ENCODE measurements around the gene NUCKS1.

The NUCKS1 gene

DNA sequence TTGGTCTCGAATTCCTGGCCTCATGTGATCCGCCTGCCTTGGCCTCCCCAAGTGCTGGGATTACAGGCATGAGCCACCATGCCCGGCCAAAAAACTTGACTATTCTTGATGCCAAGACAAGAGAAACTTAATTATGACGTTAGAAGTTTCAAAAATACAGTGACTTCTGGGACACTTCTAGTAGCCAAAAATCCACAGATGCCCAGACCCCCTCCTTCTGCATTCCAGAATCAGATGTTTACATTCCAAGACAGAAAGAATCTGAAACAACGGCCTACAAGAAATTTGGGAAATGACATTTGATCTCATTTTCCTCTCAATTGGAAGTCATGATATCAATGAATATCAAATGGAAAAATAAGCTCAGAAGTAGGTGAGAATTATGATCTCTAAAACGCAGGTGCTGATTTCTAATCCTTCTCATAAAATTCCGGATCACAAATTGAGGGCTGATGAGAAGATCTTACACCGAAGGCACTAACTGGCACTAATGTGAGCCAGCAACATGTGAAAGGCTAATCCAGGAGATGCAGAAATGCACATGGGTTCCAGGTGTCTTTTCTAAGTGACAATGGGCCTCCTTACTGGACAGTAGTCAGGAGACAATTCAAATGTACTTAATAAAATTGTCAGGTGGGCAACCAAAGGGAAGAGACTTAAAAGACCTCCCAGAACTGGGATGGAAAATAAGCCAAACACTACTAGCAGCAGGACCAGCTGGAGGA lies 19.8 kb upstream of the NUCKS1 start:
- DNase-seq: no peak

DNA sequence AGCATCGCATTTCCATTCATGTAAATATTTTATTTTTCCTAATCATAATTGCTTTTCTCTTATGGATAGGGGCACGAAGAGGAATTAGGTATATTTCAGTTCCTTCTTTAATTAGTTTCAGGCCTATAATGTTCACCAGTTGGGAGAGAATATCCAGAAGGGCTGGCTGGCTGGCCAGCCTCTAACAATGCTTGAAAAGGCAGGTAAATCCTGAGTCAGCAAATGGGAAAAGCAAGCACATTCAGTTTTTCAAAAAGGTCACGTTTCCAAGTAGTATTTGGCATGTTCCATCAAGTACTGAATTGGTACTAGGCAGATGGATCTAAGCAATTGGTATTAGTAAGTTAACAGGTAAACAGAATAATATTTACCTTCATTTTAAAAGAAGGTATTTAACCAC lies 17.3 kb upstream of the NUCKS1 start:
- DNase-seq: no peak

GRCh38 chr1:205766570-205766969 lies 16.6 kb upstream of the NUCKS1 start:
- DNase-seq: no peak

DNA sequence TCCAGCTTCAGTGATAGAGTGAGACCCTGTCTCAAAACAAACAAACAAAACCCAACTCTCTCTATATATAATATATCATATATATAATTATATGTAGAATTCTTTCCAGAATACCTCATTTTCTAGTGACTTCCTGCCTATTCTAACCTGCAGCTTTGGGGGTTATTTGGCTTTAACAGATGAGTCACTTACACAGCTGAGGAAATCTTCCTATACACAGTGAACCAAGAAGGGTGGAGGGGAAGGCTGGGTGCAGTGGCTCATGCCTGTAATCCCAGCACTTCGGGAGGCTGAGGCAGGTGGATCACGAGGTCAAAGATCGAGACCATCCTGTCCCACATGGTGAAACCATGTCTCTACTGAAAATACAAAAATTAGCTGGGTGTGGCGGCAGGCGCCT lies 16.1 kb upstream of the NUCKS1 start:
- DNase-seq: no peak

- no peak for DNase-seq
These were observed 14.6 kb upstream of the NUCKS1 start for GRCh38 chr1:205764578-205764977.

DNA sequence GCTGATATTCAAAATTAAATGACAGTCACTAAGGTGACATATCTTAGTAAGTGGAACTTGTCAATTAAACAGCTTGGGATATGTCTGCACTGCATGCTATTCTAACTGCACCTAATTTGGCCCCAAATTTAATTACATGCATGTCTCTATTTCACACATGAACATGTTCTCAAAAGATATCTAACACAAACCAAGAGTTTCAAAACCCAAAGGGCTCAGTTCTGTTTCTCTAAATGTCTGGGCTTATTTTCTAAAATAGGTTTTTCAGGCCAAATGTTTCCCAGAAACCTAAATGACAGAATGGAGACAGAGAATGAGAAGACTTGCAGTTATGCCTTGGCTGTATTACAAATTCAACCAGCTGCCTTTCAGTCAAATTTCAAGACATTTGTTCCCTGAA lies 14.0 kb upstream of the NUCKS1 start:
- DNase-seq: no peak

DNA sequence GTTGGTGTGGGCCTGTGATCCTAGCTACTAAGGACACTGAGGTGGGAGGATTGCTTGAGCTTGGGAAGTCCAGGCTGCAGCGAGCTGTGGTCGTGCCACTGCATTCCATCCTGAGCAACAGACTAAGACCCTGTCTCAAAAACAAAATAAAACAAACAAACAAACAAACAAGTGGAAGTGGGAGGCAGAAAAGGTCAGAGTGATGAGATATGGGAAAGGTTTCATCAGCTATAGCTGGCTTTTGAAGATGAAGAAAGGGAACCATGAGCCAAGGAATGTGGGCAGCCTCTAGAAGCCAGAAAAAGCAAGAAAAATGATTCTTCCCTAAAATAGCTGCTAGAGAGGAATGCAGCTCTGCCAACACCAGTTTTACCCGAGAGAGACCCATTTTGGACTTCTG lies 10.6 kb upstream of the NUCKS1 start:
- DNase-seq: no peak

GRCh38 chr1:205756552-205756951 lies 6.6 kb upstream of the NUCKS1 start:
- no peak for DNase-seq

GRCh38 chr1:205754857-205755256 lies 4.9 kb upstream of the NUCKS1 start:
- DNase-seq: no peak

GRCh38 chr1:205751036-205751651 lies 1.2 kb upstream of the NUCKS1 start:
- no peak for DNase-seq

DNA sequence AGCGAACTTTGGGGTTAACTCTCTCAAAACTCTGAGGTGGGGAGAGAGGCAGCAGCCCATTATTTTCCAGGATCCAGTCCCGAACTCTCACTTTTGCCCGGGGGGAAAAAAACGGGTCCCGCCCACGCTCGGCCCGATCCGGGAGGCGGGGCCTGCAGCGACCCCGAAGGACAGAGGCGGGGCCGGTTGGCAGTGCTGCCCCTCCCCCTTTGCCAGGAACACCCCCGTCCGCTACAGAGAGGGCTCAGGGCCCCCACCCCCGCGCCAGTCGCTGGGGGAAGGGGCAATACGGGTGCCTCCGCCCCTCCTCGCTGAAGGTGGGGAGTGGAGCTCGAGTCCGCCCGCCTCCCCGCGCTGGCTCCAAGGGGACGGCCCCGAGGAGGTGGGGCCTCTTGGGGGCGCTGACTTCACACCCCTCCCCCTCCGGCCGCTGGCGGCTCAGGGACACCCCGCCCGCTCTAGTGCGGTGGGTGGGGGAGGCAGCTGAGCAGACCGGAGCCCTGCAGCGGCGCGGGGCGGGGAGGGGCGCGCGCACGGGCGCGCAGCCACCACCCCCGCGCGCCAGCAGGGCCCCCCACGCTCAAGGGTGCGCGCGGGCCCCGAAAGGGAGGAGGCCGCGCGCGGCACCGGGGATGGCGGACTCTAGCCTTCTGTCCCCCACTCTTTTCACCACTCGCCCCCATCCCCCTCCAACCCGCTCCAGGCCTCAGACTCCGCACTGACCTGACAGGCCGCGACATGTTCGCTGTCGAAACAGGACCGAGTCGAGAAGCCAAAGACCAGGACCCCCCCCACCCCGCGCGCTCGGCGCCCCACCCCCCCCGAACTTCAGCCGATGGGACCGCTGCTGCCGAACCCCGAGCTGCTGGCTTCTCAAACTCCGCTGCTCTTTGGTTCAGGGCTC lies 496 bp downstream of the NUCKS1 start:
- peak; percentile 96 to 97 for DNase-seq

GRCh38 chr1:205748403-205749233 lies 1.4 kb downstream of the NUCKS1 start:
- DNase-seq: no peak

DNA sequence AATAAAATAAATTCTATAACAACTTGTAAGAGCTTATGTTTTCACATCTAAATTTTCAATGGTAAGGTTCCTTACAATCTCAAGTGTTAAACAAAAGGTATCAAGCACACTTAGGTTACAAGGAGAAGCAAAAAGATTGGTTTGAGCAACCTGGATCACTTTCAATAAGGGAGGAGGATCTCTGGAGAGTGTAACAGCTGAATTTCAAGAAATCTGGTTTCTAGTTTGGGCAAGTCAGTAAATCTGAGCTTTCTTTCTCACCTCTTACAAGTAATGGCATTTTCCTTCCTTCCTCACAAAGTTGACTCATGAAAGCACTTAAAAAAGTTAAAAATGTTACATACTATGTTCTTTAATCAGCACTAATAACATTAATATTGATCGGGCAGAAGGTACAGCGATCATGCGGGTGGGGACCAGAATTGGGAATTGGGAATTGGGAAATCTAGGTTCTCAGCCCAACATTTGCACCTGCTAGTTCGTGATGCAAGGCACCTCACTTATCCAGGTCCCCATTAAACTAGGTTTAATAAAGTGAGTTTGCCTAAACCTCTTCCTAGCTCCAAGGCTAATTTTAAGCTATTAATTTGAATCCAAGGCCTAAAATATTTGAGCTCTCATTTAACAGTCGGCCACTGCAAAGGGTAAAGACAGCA lies 3.1 kb downstream of the NUCKS1 start:
- no peak for DNase-seq

GRCh38 chr1:205744403-205744802 lies 5.6 kb downstream of the NUCKS1 start:
- DNase-seq: no peak

DNA sequence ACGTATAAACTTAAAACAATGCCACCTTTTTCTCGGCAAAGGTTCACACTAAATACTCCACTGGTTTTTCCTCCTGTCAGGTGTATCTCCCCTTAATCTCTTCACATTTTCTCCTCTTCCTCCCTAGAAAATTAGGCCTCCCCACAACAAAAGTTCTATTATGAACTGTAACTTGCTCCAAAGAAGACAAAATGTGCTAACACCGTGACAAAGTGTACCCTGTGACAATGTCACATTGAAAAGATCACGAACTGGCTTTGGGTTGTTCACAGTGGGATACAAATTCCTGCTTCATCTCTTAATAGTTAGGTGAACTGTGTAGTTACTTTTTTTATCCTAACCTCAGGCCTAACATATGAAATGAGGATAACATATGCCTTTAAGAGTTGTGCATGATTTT lies 6.0 kb downstream of the NUCKS1 start:
- no peak for DNase-seq

GRCh38 chr1:205741681-205742080 lies 8.3 kb downstream of the NUCKS1 start:
- DNase-seq: no peak

DNA sequence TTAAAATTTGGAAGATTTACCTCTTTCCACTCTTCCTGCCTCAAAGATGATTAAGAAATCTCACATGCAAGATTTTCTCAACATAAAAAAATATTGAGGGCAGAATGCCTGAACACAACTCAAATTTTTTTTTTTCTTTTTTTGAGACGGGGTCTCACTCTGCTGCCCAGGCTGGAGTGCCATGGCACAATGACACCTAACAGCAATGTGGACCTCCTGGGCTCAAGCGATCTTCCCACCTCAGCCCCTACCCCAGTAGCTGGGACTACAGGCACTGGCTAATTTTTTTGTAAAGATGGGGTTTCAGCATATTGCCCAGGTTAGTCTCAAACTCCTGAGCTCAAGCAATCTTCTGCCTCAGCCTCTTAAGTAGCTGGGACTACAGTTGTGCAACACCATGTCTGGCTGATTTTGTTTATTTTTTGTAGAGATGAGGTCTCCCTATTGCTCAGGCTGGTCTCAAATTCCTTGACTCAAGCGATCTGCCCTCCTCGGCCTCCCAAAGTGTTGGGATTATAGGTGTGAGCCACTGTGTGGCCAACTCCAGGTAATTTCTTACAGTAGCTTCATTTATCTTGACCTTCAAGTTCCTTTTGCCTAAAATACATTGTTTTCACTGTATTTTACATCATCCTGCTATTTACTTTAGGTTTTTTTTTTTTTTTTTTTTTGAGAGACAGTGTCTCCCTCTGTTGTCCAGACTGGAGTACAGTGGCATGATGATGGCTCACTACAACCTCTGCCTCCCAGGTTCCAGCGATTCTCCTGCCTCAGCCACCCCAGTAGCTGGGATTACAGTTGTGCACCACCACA lies 10.4 kb downstream of the NUCKS1 start:
- DNase-seq: no peak

- no peak for DNase-seq
These were observed 14.8 kb downstream of the NUCKS1 start for GRCh38 chr1:205735218-205735617.

DNA sequence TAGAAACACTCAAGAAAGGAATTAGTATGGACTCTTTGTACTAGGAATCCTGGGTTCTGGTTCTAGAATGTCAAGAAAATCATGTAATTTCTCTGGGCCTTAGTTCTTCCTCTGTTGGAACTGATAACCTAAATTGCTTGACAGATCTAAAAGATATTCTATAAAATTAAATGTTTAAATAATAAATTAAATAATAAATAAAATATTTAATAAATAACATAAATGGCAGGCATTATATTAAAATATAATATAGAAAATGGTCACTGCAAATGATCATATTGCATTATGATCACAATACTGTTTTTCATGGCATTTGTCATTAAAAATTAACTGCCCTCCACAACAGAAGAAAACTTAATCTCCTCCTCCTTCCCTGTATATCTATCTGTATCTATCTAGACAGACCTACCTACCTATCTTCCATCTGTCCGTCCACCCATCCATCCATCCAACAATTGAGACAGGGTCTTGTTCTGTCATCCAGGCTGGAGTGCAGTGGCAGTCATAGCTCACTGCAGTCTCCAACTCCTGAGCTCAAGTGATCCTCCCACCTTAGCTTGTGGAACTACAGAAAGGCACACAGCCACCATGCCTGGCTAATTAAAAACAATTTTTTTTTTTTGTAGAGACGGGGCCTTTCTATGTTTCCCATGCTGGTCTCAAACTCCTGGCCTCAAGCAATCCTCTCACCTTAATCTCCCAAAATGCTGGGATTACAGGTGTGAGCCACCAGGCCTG lies 16.4 kb downstream of the NUCKS1 start:
- no peak for DNase-seq

DNA sequence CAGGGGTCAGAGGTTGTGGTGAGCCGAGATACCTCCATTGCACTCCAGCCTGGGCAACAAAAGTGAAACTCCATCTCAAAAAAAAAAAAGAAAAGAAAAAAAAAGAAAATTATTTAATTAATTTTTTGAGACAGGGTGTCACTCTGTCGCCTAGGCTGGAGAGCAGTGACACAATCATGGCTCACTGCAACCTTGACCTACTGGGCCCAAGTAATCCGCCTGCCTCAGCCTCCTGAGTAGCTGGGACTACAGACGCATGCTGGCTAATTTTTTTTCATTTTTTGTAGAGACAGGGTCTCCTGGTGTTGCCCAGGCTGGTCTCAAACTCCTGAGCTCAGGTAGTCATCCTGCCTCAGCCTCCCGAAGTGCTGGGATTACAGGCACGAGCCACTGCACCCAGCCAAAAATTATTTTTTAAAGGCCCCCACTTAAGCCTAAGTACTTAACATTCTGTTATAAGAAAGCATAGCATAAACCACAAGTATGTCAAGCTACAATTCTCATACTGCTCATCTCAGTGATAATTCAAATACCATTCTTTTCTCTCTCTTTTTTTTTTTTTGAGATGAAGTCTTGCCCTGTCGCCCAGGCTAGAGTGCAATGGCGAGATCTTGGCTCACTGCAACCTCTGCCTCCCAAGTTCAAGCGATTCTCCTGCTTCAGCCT lies 19.9 kb downstream of the NUCKS1 start:
- DNase-seq: no peak

Measured in NCI-H187 (cell line).